Measurements from ENCODE around the gene ITFG1. TPM values are rescaled to one million over a fixed set of nuclear protein-coding genes. Genes with fewer than 3 reads are reported as not detected.

The ITFG1 gene
- total RNA-seq, 1 donor, result 58.6 TPM

DNA sequence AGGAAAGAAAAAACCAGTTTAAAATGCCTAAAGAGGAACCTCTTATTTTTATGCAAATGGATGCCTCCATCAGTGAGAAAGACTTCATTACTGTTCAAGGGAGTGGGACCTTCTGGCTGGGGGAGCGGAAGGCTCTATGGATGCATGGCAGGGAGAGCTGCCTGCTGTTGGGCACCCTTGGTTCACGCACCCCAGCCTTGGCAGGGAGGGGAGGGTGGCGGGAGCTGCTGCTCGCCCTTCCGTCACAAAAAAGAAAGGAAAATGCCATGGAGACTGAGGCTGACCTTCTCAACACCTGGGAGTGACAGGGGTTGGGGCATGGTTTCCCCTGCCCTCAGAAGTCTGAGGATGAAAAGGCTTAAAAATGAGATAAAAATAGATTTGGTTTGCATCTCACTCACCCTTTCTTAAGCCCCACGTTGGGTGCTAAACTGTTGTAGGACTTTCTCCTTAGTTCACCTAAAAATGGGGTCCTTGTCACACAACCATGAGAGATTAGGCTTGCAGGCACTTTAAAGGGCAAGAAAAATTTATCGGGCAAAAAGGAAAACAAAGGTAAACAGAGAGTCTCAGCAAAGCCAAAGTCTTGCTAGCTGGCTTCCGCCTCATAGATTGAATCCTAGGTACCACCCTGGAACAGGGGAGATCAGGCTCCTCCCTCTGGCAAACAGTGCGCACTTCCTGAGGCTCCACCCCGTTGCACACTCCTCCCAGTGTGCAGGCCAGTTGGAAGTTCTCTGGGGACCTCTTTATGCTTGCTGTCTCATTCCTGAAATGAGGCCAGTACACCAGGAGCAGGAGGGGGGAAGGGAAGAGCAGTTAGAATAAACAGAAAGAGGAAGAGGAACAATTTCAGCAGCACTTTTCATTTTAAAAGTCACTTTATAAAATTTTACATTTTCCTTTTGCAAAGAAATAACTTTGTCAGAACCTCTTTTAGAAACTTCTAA is 31.8 kb upstream of the ITFG1 start:
- peak overlapping the region; percentile 6 for H3K4me3 ChIP-seq (ENCODE audit: insufficient read depth, low read length)
- DNase-seq (ENCODE audit: insufficient read length, low spot score, missing footprints), result peak; percentile 19
- H3K27ac ChIP-seq (ENCODE audit: low read depth, low read length), result no peak overlapping the region
- H3K27me3 ChIP-seq (ENCODE audit: insufficient read depth, low read length), result no peaks in the 10 kb centered on the region
- TF ChIP-seq, protein P1, sequence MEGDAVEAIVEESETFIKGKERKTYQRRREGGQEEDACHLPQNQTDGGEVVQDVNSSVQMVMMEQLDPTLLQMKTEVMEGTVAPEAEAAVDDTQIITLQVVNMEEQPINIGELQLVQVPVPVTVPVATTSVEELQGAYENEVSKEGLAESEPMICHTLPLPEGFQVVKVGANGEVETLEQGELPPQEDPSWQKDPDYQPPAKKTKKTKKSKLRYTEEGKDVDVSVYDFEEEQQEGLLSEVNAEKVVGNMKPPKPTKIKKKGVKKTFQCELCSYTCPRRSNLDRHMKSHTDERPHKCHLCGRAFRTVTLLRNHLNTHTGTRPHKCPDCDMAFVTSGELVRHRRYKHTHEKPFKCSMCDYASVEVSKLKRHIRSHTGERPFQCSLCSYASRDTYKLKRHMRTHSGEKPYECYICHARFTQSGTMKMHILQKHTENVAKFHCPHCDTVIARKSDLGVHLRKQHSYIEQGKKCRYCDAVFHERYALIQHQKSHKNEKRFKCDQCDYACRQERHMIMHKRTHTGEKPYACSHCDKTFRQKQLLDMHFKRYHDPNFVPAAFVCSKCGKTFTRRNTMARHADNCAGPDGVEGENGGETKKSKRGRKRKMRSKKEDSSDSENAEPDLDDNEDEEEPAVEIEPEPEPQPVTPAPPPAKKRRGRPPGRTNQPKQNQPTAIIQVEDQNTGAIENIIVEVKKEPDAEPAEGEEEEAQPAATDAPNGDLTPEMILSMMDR (IDR thresholded peaks at IDR 0.05; ENCODE audit: extremely low read depth, low read depth, low read length), result no peak
- peak overlapping the region; percentile 4 for H2AFZ ChIP-seq (ENCODE audit: low read length)
- peaks cover 25% of the 10 kb centered on the region for H3K79me2 ChIP-seq (ENCODE audit: insufficient read depth, low read length)
- H3K9me3 ChIP-seq (ENCODE audit: low read depth, low read length), result peaks cover 4% of the 10 kb centered on the region
- H3K36me3 ChIP-seq (ENCODE audit: insufficient read depth, low read length), result no peaks in the 10 kb centered on the region
- H3K4me2 ChIP-seq (ENCODE audit: insufficient read depth, low read length), result peak overlapping the region; percentile 33
- no peaks in the 10 kb centered on the region for H4K20me1 ChIP-seq (ENCODE audit: insufficient read depth, low read length)
- H3K4me1 ChIP-seq (ENCODE audit: insufficient read depth, low read length), result no peaks in the 10 kb centered on the region

DNA sequence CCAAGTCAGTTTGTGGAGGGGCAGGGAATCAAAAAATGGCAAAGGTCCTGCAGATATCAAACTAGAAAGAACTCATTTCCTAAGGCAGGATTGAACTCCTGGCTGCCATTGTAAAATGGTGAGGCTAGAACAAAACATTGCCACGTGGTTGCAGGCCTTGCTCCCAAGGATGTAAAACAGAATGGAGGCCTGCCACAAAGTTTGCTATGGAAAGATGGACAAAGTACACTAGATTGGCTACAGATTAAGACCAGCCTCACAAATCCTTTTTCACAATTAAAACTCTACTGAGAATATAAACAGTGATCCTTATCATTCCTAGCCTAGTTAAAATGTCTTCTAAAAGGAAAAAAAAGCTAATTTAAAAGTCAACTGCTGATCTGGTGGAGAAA is 31.2 kb upstream of the ITFG1 start:
- no peaks in the 10 kb centered on the region for H3K4me1 ChIP-seq (ENCODE audit: insufficient read depth, low read length)
- no peaks in the 10 kb centered on the region for H3K36me3 ChIP-seq (ENCODE audit: insufficient read depth, low read length)
- TF ChIP-seq, protein P1 (IDR thresholded peaks at IDR 0.05; ENCODE audit: extremely low read depth, low read depth, low read length), result no peak
- no peak overlapping the region for H3K27ac ChIP-seq (ENCODE audit: low read depth, low read length)
- no peak overlapping the region for H3K4me3 ChIP-seq (ENCODE audit: insufficient read depth, low read length)
- peaks cover 29% of the 10 kb centered on the region for H3K79me2 ChIP-seq (ENCODE audit: insufficient read depth, low read length)
- no peak for DNase-seq (ENCODE audit: insufficient read length, low spot score, missing footprints)
- no peak overlapping the region for H3K4me2 ChIP-seq (ENCODE audit: insufficient read depth, low read length)
- no peaks in the 10 kb centered on the region for H4K20me1 ChIP-seq (ENCODE audit: insufficient read depth, low read length)
- H3K27me3 ChIP-seq (ENCODE audit: insufficient read depth, low read length), result no peaks in the 10 kb centered on the region
- H3K9me3 ChIP-seq (ENCODE audit: low read depth, low read length), result peaks cover 4% of the 10 kb centered on the region
- no peak overlapping the region for H2AFZ ChIP-seq (ENCODE audit: low read length)

DNA sequence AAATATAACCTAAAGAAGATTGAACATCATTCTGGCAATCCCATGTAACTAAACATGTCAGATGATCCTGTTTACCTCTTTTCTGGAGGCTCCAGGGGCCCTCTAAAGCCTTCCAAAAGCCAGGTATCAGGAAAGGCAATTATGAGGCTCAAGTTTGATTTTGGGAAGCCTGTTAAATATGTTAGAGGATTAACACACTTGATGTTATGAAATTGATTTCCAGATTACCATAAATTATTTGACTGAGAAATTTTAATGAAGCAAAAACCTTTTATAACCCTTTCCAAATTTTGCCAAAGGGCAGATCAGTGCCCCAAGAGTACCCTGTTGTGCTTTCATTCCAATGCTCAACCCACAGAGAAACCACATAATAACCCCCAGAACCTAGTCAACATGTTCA is 29.6 kb upstream of the ITFG1 start:
- Histone ChIP-seq H3K36me3 (ENCODE audit: insufficient read depth, low read length) (no peaks in the 10 kb centered on the region), H3K9me3 (ENCODE audit: low read depth, low read length) (peaks cover 4% of the 10 kb centered on the region), H3K27ac (ENCODE audit: low read depth, low read length) (no peak overlapping the region), H3K4me3 (ENCODE audit: insufficient read depth, low read length) (no peak overlapping the region), H3K27me3 (ENCODE audit: insufficient read depth, low read length) (no peaks in the 10 kb centered on the region), H3K4me1 (ENCODE audit: insufficient read depth, low read length) (no peaks in the 10 kb centered on the region), H3K4me2 (ENCODE audit: insufficient read depth, low read length) (no peak overlapping the region), H3K79me2 (ENCODE audit: insufficient read depth, low read length) (peaks cover 22% of the 10 kb centered on the region), H4K20me1 (ENCODE audit: insufficient read depth, low read length) (peaks cover 3% of the 10 kb centered on the region), H2AFZ (ENCODE audit: low read length) (no peak overlapping the region)
- TF ChIP-seq, protein P1 (IDR thresholded peaks at IDR 0.05; ENCODE audit: extremely low read depth, low read depth, low read length), result no peak
- DNase-seq (ENCODE audit: insufficient read length, low spot score, missing footprints), result no peak

DNA sequence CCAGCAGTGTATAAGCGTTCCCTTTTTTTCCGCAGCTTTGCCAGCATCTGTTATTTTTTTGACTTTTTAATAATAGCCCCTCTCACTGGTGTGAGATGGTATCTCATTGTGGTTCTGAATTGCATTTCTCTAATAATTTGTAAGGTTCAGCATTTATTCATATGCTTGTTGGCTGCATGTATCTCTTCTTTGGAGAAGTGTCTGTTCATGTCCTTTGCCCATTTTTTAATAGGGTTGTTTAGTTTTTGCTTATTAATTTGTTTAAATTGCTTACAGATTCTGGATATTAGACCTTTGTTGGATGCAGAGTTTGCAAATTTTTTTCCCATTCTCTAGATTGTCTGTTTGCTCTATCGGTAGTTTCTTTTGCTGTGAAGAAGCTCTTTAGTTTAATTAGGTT is 27.2 kb upstream of the ITFG1 start:
- Histone ChIP-seq H4K20me1 (ENCODE audit: insufficient read depth, low read length) (peaks cover 6% of the 10 kb centered on the region), H3K4me2 (ENCODE audit: insufficient read depth, low read length) (no peak overlapping the region), H3K79me2 (ENCODE audit: insufficient read depth, low read length) (peaks cover 20% of the 10 kb centered on the region), H2AFZ (ENCODE audit: low read length) (no peak overlapping the region), H3K27me3 (ENCODE audit: insufficient read depth, low read length) (no peaks in the 10 kb centered on the region), H3K27ac (ENCODE audit: low read depth, low read length) (no peak overlapping the region), H3K4me1 (ENCODE audit: insufficient read depth, low read length) (peaks cover 2% of the 10 kb centered on the region), H3K4me3 (ENCODE audit: insufficient read depth, low read length) (no peak overlapping the region), H3K9me3 (ENCODE audit: low read depth, low read length) (peaks cover 4% of the 10 kb centered on the region), H3K36me3 (ENCODE audit: insufficient read depth, low read length) (no peaks in the 10 kb centered on the region)
- DNase-seq (ENCODE audit: insufficient read length, low spot score, missing footprints), result no peak
- TF ChIP-seq, protein P1 (IDR thresholded peaks at IDR 0.05; ENCODE audit: extremely low read depth, low read depth, low read length), result no peak

All from osteoblast (primary cell).